NCI-H187 treated with DMSO at 0.1 percent for 48 hours (cell line): ENCODE results near the gene CFAP58.

ENCODE experiments used
- DNase-seq: peaks from one replicate; lab custom pipeline; 2025; lab: John Stamatoyannopoulos, UW

The CFAP58 gene

DNA sequence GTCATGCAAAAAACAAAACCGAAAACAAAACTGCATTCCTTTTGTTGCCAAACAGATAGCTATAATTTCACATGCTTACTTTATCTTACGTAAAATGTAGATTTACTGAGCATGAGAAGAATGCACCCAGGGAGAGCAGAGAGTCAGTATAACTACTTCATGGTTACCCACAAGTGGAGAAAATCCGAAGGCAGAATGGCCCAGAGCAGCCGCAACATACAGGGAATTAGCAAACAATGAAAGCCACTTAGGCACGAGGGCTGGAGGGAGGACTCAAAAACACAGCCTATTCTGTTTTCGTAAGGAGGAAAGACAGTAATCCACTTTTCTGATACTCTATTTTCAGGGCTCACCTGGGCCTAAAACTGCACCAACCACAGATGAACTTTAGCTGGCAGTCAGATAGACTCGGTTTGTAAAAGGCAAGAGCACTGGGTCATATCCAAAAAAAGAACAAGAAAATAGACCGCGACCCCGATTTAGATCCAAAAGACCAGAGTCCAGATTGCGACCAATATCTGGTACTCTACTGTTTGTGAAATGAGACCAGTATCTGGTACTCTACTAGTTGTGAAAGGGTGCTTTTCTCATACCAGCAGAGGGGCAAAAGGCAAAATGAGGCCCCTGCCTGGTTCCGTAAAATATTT, 16.7 kb upstream of the CFAP58 start:
- DNase-seq, result no peak

DNA sequence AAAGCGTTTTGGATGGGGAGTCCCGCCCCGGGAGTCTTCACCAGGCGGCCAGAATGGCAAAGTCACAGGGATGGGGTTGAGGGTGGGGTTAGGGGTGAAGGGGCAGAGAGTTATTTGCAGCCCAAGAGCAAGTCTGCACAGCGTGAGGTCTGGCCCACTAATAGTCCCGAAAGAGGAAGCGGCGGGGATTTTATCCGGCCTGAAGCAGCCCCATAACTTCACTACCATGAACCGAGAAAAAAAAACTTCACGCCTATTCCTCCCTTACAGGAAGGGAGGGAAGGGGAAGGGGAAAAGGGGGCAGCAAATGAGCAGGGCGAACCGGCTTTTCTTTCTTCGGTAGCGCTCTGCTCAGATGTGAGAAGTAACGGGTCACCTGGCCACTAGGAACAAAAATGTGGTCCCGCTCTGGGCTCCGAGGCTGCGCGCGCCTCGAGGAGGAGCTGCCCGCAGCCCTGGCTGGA, 16.1 kb upstream of the CFAP58 start:
- DNase-seq, result no peak

DNA sequence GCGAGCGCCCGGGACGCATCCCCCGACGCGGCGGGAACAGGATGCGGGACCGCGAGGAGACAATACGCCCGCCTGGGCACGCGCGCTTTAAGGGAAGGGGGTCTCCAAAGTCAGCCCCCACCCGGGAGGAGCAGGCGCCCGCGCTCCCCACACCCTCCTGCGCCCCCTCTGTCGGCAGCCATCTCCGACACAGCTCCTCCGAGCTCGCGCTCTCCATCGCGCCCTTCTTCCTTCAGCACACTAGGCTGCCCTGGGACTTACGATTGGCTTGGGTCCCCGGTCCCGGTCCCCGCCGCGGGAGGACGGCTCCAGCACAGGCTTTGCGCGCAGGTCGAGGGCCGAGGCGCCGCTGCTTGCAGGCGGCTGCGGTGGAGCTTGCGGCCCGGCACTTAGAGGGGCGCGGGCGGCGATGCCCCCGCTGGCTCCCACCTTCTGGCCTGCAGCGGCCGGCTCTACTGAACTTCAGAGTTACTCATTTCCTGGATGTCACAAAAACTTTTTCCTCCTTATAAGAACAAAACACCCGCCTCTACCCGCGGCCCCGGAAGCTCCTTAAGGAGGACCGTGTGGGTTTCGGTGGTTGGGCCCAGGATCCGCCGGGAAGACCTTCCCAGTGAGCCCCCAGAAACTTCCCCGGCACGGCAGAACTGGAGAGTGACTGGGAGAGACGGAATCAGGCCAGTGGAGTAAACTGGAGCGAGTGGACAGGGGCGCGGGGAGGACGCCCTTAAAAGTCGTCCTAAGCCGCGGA, 15.5 kb upstream of the CFAP58 start, which contains the start of gene ITPRIP:
ITPRIP (minus strand) TSS at position 481 of the 751 bp plus-strand sequence. CDS start 22,414 bp downstream, outside the sequence.
- no peak for DNase-seq

DNA sequence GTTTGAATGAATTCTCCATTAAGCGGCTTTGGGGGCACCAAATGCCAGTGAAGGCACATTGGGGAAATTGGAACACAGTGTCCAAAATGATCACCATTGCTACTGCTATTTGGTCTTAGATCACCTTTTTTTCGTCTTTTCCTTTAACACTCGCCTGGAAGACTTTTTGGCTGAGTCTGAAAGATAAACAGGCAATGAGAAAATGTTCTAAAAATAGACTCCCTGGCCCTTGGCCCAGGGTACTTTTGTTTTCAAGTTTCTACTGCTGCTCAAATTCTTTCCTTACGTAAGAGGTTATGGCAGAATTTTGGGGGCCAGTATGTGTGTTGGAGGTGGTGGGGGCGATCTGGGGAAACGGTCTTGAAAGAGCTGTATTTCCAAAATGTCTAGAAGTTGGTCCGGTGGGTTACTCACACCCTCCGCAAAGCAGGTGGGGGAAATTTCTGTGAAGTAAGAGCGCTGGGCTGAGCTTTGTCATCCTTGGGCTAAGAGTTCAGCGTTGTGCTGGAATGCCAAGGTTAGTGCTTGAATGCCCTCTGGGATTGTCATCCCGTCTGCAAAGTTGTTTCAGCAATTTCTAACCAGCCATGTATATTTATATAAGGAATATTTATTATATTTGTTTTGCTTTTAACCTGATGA, 14.0 kb upstream of the CFAP58 start:
- DNase-seq, result no peak

DNA sequence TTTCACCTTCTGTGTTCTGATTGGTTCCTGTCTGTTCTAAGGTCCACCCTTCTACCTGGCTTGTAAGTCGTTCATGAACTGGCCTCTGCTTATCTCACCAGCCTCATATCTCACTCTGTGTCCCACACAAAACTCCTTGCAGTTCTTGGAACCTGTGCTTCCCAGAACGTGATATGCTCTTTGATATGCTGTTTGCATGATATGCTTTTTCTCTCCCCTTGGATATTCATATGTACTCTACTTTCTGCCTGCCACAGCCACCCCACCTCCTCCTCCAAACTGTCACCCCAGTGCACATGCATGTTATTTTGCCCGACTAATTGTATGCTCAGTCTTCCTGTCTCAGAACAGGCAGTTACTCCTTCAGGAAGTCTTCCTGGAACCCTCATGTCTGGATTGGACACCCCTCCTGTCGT, 13.5 kb upstream of the CFAP58 start:
- no peak for DNase-seq

DNA sequence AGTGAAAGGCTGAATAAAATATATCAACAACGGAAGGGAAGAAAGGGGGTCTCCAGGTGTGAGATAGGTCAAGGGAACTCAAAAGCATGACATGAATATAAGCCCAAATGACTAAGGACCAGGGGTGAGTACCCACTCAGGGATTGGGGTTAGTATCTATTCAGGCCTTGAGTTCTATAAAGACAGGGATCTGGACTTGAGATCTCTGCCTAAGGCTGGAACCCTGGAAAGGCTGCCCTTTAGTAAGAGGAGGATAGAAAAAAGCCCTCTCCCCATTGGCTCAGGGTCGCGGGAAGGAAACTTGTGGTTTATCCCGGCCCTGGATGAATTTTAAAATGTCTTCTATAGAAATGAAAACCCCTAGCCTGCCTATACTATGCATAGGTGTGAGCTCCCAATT, 13.0 kb upstream of the CFAP58 start:
- no peak for DNase-seq

DNA sequence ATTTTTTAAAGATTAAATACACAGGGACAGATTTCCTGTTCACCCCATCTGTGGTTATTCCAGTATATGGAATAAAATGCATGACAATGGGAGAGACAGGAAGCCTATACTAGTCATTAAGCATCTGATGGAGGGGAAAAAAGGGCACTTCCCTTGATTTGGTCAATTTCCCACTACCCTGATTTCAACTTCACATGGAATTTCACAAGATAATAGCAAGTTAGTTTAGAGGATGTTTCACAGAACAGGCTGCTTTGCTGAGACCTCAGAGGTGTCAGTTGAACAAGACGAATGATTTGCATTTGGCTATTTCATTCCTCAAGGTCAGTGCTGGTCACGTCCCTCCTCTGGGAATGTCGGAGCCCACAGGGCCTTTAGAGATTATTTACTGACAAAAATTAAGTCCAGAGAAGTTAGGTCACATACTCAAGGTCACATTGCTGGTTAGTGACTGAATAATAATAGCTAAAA, 10.7 kb upstream of the CFAP58 start:
- no peak for DNase-seq

DNA sequence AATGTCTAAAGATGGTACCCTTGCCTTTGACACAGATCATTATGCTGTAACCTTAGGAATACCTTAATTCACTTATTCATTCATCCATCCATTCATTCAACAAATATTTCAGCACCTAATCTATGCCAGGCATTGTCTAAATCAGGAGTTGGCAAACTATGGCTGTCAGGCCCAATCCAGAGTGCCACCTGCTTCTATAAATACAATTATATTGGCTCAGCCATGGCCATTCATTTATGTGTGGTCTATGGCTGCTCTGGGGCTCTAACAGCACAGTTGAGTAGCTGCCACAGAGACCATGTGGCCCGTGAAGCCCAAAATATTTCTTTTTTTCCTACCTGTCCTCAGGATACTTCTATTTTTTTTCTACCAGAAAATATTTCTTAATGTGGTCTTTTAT, 9.4 kb upstream of the CFAP58 start:
- no peak for DNase-seq

DNA sequence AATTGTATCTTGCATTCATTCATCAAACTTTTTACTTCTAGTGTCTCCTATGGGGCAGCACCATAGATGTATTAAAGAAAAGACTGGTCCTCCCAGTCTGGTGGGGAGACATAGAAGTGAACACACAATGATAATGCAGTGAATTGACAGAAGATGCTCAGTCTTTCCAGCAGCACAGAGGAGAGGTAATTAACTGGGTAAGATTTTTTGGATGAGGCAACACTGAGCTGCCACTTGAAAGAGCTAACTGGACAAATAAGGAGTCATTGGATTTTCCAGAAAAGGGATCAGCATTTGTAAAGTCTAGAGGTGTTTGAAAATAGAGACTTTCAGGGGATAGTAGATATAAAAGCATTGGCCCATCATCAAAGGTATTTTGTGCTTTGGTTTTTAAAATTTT, 8.1 kb upstream of the CFAP58 start:
- DNase-seq, result no peak

DNA sequence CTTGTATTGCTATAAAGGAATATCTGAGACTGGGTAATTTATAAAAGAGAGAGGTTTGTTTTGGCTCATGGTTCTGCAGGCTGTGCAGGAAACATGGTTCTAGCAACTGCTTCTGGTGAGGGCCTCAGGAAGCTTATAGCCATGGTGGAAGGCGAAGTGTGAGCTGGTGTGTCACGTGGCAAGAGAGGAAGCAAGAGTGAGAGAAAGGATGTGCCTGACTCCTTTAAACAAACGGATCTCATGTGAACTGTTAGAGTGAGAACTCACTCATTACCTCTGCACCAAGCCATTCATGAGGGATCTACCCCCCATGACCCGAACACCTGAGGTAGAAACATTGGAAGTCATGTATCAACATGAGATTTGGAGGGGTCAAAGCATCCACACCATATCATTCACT, 7.7 kb upstream of the CFAP58 start:
- no peak for DNase-seq

DNA sequence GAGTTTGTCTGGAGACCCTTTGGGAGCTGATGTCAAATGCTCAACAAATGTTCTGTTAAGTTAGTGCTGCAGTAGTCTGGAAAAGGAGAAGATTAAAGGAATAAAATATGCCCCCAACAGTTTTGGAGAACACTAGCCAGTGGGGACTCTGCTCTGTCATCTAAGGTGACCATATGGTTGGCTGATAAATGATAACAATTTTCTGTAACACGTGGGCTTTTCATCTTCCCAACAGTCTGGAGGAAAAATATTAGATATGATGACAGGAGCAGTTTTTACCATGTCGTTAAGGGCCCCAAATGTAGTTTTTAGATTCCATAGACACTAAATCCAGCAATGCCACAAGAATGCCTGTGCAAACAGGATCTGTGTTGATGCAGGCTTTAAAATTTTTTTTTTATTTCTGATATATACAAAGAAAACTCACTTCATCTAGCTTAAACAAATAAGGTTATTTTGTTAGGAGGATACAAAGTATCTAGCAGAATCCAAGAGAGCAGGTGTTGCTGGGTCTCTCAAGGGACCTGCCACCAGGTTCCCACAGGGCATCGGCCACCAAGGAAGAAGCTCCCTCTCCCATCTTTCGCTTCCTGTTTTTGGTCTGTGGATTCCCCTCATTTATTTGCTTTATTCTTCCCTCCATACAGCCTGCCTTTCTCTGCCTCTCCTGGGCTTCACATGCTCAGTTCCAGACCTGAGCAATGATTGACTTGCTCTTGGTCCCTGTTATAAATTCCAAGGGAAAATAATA, 6.2 kb upstream of the CFAP58 start:
- DNase-seq, result no peak

DNA sequence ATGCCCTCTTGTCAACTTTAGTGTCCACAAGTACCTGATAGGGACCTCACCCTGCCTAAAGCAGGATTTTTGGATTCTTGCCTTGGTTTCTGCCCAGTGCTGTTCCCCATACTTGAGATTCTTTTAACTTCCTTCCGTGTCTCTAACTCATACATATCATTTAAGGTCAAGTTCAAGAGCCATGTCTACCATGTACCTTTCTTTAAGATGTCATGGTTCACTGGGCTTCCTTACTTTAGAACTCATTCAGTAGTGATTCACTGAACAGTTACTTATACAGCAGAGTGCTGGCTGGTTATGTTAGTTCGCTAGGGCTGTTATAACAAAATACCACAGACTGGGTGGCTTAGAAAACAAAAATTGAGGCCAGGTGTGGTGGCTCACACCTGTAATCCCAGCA, 5.0 kb upstream of the CFAP58 start:
- no peak for DNase-seq

DNA sequence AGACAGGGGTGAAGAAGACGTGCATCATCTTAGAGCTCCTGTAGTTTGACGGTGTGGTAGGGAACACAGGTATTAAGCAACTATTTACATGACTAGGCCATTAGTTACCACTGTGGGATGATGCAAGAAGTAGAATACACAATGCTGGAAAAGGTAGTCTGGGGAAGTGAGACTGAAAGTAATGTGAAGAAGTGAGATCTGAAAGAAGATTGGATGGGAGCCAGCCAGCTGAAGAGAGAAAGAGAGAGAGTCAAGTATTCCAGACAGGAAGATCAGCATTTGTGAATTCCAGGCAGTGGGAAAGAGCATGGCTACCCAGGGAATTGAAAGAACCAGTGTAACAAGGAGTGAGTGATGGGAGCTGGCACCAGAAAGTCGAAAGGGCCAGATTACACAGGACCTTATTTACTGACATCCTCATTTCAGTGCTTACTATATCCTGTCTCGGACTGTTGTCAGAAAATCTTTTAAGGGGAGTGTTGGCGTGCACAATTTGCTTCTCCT, 4.0 kb upstream of the CFAP58 start:
- no peak for DNase-seq

DNA sequence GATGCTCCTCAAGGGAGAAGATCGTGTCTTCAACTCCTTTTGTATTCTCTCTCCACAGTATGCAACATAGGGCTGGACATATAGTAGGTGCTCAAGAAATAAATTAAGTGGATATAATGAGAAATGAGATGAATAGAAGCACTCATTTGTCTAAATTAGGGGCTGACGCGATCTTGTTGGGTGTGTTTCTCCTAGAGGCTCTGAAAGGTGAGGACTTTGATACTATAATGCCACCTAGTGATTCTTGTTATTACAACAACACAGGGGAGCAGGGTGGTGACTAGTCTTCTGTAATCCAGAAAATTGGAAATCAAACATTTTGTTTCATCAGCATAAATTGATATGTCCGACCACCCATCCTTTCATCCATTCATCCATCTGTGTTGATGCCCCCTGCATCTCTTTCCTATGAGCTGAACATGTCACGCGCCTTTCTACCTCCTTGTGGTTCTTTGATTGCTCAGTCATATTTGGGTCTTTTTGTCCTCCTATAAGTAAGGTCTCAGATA, 3.5 kb upstream of the CFAP58 start:
- DNase-seq, result peak; percentile 2

DNA sequence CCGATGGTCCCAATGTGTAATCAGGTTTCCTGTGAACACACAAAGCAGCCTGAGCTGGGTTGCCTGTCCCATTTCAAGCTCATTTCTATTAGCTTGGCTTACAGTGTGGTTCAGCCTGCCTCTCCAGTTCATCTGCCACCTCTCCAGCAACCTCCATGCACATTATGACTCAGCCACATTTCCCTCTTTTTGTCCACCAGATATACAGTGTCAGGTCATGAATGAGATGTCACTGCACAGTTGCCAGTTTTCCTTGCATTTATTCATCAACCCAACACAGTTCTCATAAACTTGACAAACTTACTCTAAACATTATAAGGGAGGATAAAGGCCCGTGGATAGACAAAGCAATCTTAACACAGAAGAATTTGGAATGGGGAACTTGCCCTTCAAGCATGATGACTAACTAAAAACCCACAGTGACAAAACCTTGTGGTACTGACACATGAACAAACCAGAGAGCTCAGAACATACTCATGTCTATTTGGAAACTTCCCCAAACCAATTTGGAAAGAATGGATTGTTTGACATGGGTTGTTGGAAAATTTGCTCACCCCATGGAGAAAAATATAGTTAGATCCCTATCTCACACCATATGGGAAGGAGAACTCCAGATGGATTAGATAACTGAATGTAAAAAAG, 2.5 kb upstream of the CFAP58 start:
- DNase-seq, result no peak

DNA sequence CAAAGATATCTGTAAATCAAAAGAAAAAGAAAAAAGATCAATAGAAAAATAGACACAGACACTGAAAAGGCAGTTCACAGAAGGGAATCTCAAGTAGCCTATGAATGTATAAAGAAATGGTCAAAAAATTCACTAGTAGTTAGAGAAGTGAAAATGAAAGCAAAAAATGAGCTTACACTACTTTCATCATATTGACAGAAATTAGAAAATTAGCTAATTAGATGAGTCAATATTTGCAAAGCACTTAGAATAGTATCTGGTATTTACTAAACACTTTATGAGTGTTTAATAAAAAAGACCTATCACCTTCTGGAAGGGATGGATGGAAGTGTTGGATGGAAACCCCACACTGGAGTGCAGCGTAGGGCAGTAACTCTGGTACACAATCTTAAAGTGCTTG, 1.7 kb upstream of the CFAP58 start:
- DNase-seq, result no peak

DNA sequence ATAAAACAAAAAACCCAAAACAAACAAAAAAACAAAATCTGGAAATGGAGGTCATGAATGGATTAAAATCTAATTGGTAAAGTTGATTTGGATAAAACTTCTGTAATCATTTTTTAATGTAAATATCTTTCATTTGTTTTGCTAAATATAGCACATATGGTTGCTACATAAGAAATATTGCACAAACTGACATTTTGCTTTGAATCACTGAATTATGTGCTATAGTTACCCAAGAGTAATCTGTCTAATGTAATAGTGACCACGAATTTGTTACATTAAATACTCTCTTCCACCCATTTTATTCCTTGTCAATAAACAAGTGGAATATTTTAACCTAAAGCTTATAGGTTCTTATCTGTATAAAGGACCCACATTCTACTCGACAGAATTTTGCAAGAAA, 6.2 kb downstream of the CFAP58 start:
- no peak for DNase-seq

DNA sequence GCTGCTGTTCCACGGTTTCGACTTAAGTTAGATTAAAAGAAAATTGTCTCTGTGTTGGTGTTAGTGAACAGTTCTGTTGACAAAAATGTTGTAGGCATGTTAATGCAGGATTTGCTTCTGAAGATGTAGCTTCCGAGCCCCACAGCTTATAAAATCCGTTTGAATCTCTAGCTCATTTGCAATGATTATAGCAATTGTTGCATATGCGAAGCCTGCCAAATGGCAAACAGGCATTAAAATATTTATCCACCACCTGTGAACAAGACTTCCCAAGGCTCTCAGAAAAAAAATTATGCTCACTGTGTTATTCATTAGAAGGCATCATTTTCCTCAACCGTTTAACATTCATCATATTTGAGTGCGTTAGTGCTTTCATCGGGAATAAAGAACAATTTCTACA, 14.3 kb downstream of the CFAP58 start:
- no peak for DNase-seq

DNA sequence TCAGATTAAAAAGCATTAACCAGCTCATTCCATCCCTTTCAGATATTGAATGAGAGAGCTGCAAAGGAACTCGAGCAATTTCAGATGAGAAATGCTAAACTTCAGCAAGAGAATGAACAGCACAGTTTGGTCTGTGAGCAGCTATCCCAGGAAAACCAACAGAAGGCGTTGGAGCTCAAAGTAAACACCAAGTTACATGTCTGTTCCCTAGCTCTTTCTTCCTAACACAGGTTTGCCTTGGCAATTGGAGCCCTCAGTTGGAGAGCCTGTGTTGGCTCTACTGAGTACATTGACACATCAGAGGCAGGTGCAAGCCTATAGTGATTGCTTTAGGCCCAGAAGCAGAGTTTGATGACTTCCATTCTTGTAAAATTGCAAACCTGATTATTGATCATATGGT, 14.7 kb downstream of the CFAP58 start:
- DNase-seq, result no peak

DNA sequence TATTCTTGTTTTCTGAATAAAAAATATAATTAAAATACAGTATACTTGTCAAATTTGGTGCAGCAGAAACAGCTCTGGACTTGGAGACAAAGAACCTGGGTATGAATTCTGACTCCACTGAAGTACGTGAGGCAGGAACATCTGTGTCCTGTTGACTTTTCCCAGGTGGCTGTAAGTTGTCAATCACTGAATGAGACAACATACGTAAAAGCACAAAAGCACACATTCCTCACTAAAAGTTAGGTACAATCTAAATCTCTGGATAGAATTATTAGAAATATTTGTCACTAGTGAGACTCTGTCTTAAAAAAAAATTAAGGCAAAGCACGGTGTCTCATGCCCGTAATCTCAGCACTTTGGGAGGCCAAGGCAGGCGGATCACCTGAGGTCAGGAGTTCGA, 18.1 kb downstream of the CFAP58 start:
- no peak for DNase-seq

DNA sequence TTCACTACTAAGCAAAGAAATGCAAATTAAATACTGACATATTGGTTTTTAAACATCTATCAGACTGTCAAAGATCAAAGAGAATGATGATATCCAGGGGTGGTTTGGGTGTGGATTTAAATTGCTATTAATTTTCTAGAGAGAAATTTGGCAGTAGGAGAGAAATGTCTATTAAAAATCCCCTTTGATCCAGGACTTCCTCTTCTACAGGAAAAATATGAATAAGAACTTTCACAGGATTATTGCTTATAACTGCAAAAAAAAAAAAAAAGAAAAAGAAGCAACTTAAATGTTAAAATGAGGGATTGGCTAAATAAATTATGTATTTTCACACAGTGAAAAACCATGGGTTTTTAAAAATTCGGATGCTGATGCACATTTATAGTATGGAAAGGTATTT, 21.0 kb downstream of the CFAP58 start:
- no peak for DNase-seq
